GM21381 (cell line): ENCODE data around the gene DIS3L2.
"Not testable (repeated sequence)": the region's sequence is repeated elsewhere in the genome, so short reads cannot be mapped to it uniquely, and the experiment has no call there.

Experiments used
- ATAC-seq: cut with Tn5 transposase; IDR thresholded peaks from one replicate; pipeline ENCODE4 v1.9.1; 2021; ENCODE audit warnings: mild to moderate bottlenecking, moderate library complexity; ENCODE audit not compliant: unreplicated experiment

The DIS3L2 gene

GRCh38 chr2:232162187-232162586 is 200.7 kb downstream of the DIS3L2 start:
- ATAC-seq = no peak

DNA sequence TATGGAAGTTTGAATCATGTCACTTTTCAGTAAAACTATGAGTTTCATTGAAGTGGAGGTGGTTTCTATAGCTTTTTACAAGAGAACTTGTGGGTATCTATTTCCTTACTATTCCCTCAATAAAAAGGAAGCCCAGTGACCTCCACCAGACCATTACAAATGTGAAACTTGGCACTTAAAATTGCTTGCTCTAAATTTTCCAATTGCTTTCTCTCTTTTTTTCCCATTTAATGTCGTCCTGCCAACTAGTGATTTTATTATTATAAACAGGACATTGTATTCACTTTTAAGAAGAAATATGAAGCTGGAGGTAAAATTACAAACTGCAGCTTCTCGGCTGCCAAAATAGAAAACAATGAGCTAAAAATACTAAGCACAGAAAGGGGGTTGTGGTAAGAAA is 208.9 kb downstream of the DIS3L2 start:
- ATAC-seq = no peak

GRCh38 chr2:232174662-232175061 is 213.1 kb downstream of the DIS3L2 start:
- no peak for ATAC-seq

- ATAC-seq = not testable (repeated sequence)
Observed at GRCh38 chr2:232176587-232176986, 215.1 kb downstream of the DIS3L2 start.

- ATAC-seq = no peak
Observed at GRCh38 chr2:232183279-232183678, 221.8 kb downstream of the DIS3L2 start.

DNA sequence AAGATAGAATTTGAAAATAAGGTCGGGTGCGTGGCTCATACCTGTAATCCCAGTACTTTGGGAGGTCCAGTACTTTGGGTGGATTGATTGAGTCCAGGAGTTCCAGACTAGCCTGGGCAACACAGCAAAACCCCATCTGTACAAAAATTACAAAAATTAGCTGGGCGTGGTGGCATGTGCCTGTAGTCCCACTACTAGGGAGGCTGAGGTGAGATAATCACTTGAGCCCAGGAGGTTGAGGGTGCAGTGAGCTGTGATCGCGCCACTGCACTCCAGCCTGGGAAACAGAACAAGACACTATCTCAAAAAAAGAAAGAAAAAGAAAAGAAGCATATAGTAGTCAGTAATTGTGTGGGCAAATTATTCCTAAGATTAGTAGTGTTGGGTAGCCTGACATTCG is 222.8 kb downstream of the DIS3L2 start:
- no peak for ATAC-seq

DNA sequence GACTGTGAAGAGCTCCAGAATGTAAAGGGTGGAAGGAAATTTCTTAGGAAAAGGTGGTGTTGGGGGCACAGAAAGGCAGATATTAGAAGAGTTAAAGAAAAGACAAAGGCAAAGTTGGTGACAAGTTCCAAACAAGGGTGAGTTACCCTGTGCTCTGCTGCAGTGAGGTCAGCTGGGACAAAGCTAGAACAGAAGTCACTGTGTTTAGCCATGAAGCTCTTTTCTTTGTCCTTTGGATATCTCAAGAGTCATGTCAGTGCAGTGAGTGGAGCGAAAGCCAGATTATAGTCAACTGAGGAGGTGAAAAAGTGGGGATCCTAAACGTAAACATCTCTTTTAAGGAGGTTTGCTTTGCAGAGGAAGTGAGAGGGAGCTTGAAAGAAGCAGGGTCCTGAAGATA is 229.3 kb downstream of the DIS3L2 start:
- no peak for ATAC-seq

GRCh38 chr2:232195487-232195886 is 234.0 kb downstream of the DIS3L2 start:
- no peak for ATAC-seq

- no peak for ATAC-seq
Observed at GRCh38 chr2:232196802-232197201, 235.3 kb downstream of the DIS3L2 start.

DNA sequence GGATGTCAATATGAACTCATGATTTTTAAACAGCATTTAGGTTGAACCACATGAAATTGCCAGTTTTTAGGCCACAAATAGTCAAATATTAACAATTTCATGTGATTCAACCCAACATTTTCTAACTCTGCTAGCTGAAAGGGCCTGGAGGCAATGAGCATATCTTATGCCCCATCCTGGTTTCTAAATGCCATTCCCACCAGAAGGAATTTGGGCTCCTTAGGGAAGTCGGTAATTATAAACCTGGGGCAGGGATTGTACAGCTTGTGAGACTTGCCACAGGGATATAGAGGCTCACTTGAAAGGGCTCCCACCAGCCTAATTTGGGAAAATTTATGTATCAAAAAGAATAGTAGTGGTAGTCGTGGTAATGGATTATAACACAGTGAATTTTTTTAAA is 238.7 kb downstream of the DIS3L2 start:
- ATAC-seq = no peak

- no peak for ATAC-seq
Observed at GRCh38 chr2:232203166-232203891, 241.8 kb downstream of the DIS3L2 start.

DNA sequence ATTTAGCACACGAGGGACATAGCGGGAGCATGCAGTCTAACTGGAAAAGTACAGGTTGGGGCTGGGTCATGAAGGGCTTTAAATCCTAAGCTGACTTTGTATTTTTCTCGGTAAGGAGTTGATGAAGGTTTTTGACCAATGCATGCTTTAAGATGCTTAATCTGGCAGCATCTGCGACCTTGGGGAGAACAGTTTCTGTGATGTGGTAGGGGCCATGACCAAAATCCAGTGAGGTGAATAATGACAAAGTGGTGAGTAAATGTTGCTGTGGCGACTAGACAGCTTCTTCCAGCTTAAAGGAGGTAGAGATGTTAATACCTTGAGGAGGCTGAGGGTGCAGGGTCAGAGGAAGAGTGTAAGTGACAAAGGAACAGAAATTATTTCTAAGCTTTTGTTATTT is 242.4 kb downstream of the DIS3L2 start:
- ATAC-seq = no peak

DNA sequence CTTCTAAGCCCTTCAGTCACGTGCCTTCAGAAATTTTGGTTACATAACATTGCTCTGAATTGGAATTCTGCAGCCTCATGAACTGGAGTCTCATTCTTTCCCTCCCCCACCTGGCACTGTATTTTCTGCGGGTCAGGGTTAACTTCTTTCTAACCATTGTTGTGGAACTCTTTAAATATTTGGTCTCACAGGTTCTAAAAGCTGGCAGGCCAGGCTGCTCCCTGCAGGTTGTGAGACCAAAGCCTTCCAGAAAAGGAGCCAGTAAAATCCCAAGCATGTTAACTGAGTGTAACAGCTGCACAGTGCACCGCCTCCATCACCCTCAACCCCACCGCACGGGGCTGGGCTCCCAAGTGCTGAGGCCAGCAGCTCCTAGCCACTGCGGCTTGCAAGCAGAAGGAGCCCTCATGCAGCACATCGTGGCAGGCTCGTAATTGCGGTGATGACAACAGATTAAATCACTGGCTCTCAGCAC is 243.0 kb downstream of the DIS3L2 start:
- ATAC-seq = no peak

- ATAC-seq = no peak
Observed at GRCh38 chr2:232207174-232207573, 245.7 kb downstream of the DIS3L2 start.

DNA sequence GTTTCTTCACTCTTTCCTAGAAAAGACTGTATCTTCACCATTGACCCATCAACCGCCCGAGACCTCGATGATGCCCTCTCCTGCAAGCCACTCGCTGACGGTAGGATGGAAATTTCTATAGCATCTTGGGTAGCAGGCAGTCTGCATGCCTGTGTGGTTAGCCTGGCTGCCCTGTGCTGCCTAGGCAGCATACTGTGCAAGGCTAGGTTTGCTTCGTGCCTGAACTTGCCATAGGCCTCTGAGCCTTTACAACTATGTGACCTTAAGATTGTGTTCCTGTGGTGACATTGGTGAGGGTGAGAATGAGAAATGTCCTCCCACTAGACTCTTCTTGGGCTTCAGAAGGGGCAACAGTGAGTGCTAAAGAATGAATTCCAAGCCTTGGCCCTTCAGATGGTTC is 248.8 kb downstream of the DIS3L2 start:
- ATAC-seq = no peak

DNA sequence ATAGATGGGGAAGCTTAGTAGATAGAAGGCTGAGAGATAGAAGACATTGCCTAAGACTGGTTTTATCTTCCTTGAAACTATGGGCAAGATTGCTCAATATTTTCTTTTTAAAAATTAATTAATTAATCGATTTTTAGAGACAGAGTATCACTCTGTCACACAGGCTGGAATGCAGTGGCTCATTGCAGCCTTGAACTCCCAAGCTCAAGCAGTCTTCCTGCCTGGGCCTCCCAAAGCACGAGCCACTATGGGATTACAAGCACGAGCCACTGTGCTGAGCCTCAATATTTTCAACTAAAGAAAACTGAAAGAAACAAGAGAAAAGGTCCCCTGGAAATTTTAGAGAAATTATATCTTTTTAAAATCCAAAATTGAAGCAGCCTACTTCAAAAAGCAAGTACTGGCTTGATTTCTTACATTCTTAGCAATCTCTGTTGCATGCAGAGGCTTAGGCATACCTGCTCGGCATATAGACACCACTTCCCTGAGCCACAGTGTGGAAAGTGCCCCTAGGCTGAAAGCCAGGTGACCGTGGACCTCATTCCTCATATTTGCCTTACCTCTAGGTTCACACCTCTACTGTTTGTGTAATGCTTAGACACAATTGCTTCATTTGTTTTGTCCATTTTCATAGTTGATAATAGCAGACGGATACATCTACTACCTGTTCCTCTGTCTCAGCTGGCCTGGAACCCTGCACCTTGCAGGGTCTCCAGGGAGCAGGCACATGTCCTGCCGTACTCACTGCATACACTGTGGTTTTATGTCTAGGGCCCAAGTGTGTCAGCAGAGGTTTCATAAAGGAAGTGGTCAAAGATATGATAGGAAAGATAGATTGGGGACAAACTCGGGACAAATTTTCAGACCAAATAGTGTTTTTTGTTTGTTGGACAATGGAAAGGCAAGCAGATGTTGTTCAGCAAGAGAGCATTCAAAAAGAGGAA is 250.5 kb downstream of the DIS3L2 start:
- no peak for ATAC-seq

DNA sequence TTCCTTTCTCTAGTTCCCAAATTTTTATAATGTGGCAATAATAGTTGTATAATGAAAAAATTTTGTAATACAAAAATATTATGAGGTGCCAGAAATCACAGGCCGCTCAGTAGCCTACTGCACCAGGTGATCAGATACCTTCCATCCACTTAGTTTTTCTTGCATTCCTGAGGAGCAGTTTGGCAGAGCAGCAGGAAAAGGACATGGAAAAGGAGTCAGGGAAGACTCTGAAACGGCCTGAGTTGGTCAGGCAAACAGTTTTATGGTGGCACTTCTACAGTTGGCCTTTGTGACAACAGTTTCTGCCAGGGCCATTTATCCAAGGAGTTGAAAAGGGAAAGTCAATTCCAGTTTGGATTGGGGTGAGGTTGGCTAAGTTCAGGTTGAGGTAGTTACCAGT is 251.7 kb downstream of the DIS3L2 start:
- no peak for ATAC-seq

DNA sequence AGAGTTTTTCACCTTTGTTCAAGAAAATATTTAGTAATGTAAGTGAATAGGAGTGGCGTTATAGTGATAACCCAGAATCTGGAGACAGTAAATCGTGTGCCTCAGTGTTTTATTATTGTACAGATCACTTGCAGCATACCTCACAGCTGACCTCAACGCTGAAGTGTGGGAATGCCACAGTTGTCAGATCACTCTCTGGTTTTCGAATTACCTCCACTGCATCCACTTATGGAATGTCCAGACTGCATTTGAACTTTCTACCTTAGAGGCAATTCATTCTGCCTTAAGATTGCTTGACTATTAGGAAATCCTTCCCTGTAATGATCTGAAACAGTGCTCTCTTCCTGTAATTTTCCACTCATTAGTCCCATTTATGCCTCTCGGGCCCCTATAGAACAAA is 252.5 kb downstream of the DIS3L2 start:
- ATAC-seq = no peak

- ATAC-seq = no peak
Observed at GRCh38 chr2:232216028-232216427, 254.5 kb downstream of the DIS3L2 start.

DNA sequence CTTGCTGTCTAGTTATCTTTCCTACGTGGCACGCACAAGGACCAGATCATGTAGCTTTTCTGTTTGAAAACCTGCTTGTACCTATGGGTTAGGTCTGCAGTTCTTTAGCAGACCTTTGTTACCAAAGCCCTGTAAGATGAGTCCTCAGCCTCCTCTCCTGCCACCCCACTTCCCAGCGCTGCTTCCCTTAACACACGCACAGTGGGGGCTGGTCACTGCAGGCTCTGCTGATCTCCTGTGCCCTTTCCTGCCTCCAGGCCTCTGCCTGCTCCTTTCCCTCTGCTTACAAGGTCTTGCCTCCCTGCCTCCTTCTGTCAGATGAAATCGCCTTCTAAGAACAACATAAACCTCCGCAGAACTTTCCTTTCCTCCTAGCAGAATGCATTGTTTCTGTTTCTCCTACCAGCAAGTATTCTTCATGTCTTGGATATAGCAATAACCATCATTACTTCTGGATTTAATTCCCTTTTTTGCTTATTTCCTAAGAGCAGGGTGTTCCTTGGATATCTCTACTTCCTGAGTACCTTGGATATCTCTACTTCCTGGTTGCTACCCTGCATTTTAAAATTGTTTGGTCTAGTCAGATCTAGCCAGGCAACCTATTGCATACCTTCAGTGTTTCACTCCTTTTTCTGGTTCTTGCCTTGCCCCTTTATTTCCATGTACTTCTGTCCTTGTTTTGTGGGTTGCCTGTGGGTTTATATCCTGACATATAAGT is 257.4 kb downstream of the DIS3L2 start:
- no peak for ATAC-seq

GRCh38 chr2:232219496-232219870 is 258.0 kb downstream of the DIS3L2 start:
- no peak for ATAC-seq
